DMS153 treated with DMSO at 0.1 percent for 48 hours (cell line): Measurements from ENCODE around the gene CDKN2D.
"Not testable (repeated sequence)": the region's sequence is repeated elsewhere in the genome, so short reads cannot be mapped to it uniquely, and the experiment has no call there.

Experiments used
- DNase-seq: peaks from one replicate; lab custom pipeline; 2025; ENCODE audit not compliant: unreplicated experiment; lab: John Stamatoyannopoulos, UW

Gene CDKN2D

DNA sequence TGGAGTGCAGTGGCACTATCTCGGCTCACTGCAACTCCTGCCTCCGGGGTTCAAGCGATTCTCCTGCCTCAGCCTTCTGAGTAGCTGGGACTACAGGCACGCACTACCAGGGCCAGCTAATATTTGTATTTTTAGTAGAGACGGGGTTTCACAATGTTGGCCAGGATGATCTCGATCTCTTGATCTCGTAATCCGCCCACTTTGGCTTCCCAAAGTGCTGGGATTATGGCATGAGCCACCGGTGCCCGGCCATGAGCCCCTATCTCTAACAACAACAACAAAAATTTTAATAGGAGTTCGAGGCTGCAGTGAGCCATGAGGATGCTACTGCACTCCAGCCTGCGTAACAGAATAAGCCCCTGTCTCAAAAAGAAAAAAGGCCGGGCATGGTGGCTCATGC is 13.3 kb upstream of the CDKN2D start:
- DNase-seq = no peak

DNA sequence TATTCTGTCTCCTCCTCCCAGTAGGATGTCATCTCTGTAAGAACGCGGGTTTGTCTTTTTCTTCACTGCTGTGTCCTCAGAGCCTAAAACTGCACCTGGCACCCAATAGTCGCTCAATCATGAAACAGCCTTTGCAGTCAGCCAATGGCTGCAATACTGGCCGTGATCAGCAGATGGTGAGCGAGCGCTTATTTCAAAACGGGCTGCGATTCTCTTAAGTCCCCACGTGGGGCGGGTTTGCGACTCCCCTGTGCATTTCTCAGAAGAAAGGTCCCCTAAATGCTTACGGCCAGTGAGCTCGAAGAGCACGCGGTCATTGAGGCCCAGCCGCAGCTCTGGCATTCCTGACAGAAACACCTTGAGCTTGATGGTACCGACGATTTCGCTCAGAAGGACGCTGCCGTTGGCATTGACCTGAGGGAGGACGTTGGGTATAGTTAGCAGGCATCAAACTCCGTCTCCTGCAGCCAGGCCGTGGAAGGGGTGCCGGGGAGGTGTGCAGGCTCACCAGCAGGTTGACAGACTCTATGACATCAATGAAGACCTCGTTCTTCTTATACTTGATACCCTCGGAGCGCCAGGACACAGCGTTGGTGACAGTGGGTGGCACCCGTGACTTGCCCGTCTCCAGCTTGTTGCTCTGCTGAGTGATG is 12.3 kb upstream of the CDKN2D start:
- DNase-seq = peak; percentile 77

- no peak for DNase-seq
These were observed 9.2 kb upstream of the CDKN2D start for GRCh38 chr19:10577951-10578350.

DNA sequence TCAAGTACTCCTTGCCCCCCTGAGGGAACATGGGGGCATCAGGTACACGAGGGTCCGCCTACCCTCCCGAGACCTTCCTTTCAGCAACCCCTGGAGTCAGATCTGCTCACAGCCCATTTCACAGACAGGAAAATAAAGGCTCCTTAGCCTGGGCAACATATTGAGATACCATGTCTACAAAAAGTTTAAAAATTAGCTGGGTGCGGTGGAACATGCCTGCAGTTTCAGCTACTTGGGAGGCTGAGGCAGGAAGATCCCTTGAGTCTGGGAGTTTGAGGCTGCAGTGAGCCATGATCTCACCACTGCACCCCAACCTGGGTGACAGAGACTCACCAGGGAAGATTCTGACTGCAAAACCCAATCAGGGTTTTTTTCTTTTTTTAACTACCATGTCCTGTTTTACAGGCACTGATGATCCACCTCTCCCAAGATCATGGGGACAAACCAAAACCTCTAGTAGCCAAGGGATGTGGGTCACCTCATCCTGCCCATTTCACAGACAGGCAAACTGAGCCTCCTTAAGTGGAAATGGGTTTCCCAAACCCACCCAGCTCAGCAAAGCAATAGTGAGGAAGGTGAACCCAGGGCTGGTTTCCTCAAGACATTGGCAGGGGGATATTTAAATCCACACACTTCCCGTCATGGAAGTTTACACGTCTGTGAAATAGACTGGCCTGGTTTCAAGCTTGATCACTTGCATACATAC is 6.4 kb upstream of the CDKN2D start:
- DNase-seq = no peak

DNA sequence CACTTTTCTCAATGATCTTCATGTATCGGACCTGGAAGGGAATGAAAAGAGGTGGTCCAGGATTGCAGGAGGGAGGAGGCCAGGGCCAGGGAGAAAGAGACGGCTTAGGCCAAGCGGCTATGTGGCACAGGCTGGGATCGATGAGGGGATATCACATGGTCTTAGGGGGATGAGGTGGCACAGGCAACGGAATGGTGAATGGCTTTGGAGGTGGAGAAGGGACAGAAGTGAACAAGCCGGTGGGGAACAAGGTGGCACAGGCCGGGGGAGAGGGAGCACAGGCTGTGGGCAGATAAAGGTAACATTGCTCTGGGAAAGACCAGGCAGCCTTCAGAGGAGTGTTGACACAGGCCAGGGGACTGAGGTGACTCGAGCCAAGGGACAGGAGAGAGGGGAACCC is 5.7 kb upstream of the CDKN2D start:
- no peak for DNase-seq

- DNase-seq = not testable (repeated sequence)
These were observed 5.0 kb upstream of the CDKN2D start for GRCh38 chr19:10573793-10574192.

GRCh38 chr19:10568062-10568825 is 535 bp downstream of the CDKN2D start:
- DNase-seq = no peak

DNA sequence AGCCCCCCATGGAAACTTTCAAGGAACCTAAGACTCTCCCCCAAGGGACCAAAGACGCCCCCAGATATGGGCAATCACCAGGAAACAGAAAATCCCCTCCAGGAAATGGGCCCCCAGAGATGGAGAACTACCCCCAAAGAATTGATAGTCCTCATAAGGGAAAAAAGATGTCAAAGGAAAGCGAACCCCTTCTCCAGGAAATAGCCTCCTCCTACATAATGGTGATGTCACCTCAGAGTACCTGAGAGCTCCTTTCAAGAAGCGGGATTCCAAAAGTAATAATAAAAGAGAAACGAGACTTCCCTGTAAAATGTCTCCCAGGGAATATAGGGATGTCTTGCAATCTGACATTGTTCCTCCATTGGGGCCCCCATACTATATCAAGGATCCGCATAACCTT is 1.1 kb downstream of the CDKN2D start:
- DNase-seq = no peak

DNA sequence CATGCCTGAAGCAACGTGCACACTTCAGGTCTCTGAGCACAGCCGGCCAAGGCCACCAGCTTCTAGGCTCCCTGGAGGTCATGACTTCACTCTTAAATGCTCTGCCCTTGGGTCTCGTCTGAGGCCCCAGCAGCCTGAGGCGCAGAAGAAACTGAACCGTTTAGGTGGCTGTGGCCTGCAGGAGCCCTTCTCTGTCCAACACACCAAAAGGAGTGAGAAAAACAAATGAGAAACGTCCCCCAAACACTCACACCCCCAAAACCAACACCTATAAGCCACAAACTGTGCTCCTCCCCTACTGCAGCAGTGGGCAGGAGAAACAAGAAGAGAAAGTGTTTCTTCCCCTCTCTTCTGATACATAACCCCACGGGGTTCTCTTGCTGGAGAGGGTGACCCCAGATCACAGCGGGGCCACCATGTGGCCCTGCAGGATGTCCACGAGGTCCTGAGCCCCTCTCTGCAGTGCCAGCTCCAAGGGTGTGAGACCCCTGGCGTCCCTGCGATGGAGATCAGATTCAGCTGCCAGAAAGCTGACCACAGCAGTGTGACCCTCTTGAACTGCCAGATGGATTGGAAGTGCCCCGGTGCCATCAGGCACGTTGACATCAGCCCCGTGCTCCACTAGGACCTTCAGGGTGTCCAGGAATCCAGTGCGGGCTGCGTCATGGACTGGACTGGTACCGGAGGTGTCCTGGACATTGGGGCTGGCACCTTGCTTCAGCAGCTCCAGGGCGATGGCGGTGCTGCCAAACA is 1.9 kb downstream of the CDKN2D start:
- no peak for DNase-seq

DNA sequence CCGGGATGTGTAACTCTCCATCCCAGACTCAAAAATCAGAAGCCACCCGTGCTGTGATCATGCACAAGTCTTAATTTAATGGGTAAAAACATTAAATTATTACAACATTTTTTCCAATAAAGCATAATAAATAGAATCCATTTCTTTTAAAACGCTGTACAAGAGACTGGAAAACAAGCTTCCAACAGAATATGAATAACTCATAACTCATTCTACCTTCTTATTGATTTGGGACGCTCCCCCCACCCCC is 2.4 kb downstream of the CDKN2D start:
- no peak for DNase-seq

- peak; percentile 98 for DNase-seq
These were observed 3.0 kb downstream of the CDKN2D start, which contains the start of gene KRI1 for GRCh38 chr19:10565567-10566407. Gene KRI1 (minus strand): TSS chr19:10566010. CDS start chr19:10565999, 11 bp downstream.

DNA sequence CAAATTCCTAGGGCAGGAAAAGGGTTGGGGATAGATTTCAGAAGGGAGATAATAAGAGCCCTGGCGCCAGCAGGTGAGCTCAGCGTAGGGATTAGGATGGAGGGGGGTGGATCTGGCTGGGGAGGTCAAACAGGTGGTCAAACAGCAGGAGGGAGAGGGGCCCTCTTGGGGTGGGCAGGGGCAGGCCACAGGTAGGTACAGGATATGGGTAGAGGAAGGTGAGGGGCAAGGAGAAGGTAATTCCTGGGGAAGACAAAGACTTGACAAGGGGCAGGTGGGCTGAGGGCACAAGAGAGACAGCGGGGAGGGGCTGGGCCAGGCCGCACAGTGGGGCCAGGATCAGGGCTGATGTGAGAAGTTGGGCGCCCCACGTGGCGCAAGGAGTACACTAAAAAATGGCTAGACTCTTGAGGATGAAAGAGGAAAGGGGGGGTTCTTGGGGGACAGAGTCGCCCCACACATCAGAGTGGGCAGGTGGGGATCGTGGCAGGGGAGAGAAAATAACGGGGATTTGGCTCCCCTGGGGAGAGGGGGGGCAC is 3.7 kb downstream of the CDKN2D start:
- DNase-seq = no peak

GRCh38 chr19:10562609-10563008 is 6.2 kb downstream of the CDKN2D start:
- DNase-seq = no peak

GRCh38 chr19:10560154-10560553 is 8.6 kb downstream of the CDKN2D start:
- DNase-seq = no peak

- DNase-seq = no peak
These were observed 11.1 kb downstream of the CDKN2D start for GRCh38 chr19:10557603-10558197.

DNA sequence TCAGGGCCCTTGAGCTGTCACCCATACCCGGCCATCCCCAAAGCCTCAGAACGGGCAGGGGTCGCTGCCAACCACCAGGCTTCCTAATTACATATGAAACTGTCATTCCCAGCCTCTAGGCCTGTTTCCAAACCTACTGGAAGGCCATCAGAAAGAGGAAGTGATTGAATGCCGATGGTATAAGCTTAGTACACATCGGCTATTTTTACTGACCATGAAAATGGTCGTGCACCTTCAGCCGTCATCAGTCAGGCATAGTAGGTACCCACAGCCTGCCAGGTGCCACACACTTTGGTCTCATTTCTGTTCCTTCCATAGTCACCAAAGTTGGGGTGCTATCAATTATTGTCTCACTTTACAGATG is 13.2 kb downstream of the CDKN2D start:
- no peak for DNase-seq

GRCh38 chr19:10554760-10555609 is 13.8 kb downstream of the CDKN2D start:
- no peak for DNase-seq

DNA sequence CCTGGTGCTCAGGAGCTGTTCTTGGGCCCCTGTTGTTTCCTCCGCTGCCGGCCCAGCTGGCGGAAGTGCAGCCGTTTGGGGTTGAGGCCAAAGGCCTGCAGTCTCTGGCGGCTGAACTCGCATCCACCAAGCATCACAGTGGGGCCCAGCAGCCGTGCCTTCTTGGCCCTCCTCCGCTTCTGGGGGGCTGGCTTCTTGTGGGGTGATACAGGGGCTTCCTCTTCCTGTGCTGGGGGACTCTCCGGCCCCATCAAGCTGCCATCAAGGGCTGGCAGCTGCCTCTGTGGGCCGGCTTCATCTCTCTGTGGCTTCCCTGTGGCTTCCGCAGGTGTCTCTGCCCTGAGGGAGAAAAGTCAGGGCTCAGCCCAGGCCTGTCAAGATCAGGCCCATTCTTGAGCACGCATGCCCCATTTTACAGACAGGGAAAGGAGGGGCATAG is 14.8 kb downstream of the CDKN2D start:
- no peak for DNase-seq

DNA sequence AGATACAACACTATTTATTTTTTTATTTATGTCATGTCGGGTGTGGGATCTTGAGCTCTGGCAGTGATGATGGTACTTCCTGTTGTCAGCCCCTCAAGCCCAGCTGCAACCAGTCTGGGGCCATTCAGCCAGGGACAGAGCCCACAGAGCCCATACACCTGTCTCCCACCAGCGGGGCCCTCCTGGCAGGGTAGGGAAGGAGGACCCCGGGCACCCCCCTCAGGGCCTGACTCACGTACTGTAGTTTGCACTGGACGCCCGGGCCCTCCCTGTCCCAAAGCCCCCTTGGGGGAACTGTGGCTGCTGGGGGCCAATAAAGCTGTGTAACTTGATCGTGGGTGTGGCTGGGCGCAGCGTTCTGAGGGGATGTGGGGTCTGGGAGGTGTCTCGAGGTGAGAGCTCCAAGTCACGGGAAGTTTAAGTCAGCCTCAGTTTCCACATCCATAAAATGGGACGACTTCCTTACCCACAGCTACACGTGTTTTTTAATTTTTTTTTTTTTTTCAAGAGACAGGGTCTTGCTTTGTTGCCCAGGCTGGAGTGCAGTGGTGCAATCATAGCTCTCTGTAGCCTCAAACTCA is 15.6 kb downstream of the CDKN2D start:
- no peak for DNase-seq
